ENCODE data around the gene UBL4B.

- TF ChIP-seq CTCF (IDR thresholded peaks at IDR 0.05) (no peak), POLR2A (IDR thresholded peaks at IDR 0.05) (no peak), POLR2AphosphoS5 (IDR thresholded peaks at IDR 0.05) (no peak)
Measured at GRCh38 chr1:110086961-110087360, 25.3 kb upstream of the UBL4B start.

Data from stomach (tissue), 4 donors.